Measurements from ENCODE around the gene FHAD1. TPM values are rescaled to one million over a fixed set of nuclear protein-coding genes. Genes with fewer than 3 reads are reported as not detected.
A peak's percentile ranks its signal among the peaks of the same experiment; 100 is the strongest.

The FHAD1 gene
- total and polyA plus RNA-seq, 11 donors = 0.06 to 1.1 (median 0.12) TPM; not detected in 4

GRCh38 chr1:15207031-15207828, 39.8 kb upstream of the FHAD1 start:
- Histone ChIP-seq H3K36me3 (no peaks in the 10 kb centered on the region), H3K27me3 (no peaks in the 10 kb centered on the region), H3K9me3 (no peaks in the 10 kb centered on the region), H3K4me1 (peaks cover 0 to 18% (median 2%) of the 10 kb centered on the region in 12 donors), H3K27ac (peak overlapping the region in 1 of 12 donors; percentile 30), H3K4me3 (no peak overlapping the region)
- 66 to 79% (median 69%) methylated on average over 25 of the region's 25 CpGs for WGBS, 4 donors
- intact Hi-C loops (cut with DNase I) = no loop called here
- no peak for DNase-seq
- no peak for TF ChIP-seq POLR2A (IDR thresholded peaks at IDR 0.05)
- ATAC-seq = peak in 1 of 4 donors; percentile 18

GRCh38 chr1:15207829-15208429, 39.1 kb upstream of the FHAD1 start:
- H3K4me3 ChIP-seq = no peak overlapping the region
- whole genome bisulfite sequencing, 4 donors = 75 to 78% (median 77%) methylated on average over 6 of the region's 6 CpGs
- TF ChIP-seq CTCF (IDR thresholded peaks at IDR 0.05) = no peak
- no peaks in the 10 kb centered on the region for H3K9me3 ChIP-seq
- peaks cover 0 to 25% (median 8%) of the 10 kb centered on the region in 12 donors for H3K4me1 ChIP-seq
- H3K36me3 ChIP-seq = no peaks in the 10 kb centered on the region
- DNase-seq = no peak
- H3K27ac ChIP-seq = no peak overlapping the region
- no peaks in the 10 kb centered on the region for H3K27me3 ChIP-seq
- peak in 1 of 4 donors; percentile 23 for ATAC-seq
- intact Hi-C loops (cut with DNase I) = no loop called here

- TF ChIP-seq CTCF (IDR thresholded peaks at IDR 0.05) = no peak
- no peak for TF ChIP-seq POLR2A (IDR thresholded peaks at IDR 0.05)
- H3K4me1 ChIP-seq = peaks cover 0 to 45% (median 11%) of the 10 kb centered on the region in 12 donors
- peak overlapping the region in 5 of 12 donors; percentile 30 to 54 (median 39) for H3K27ac ChIP-seq
- no peaks in the 10 kb centered on the region for H3K36me3 ChIP-seq
- DNase-seq (peak in 1 of 5 donors; percentile 43), ATAC-seq (peak in 2 of 4 donors; percentile 21 to 48)
- H3K4me3 ChIP-seq = no peak overlapping the region
- intact Hi-C loops (cut with DNase I) = loop anchor here in 1 of 10 donors (5.0 kb wide), 1 partner anchor 54 kb away; no protein-coding TSS in a partner anchor
- H3K9me3 ChIP-seq = no peaks in the 10 kb centered on the region
- H3K27me3 ChIP-seq = no peaks in the 10 kb centered on the region
- 79 to 86% (median 84%) methylated on average over 7 of the region's 7 CpGs for WGBS, 4 donors
Measured at GRCh38 chr1:15210651-15211375, 36.2 kb upstream of the FHAD1 start.

DNA sequence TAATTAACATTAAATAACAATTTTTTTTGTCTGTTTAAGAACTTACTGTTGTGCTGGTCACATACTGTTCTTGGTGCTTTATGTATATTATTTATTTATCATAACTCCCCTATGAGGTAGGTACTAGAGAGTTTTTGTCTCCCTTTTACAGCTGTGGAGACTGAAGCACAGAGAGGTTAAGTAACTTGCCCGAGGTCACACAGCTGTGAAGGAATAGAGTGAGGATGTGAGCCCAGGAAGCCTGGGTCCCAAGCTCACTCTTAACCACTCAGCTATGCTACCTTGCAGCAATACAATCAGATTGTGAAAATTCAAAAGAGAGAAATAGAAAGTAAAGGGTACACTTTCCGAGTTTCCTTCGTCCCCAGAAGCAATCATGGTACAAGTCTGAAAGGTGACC, 35.6 kb upstream of the FHAD1 start:
- H3K9me3 ChIP-seq = no peaks in the 10 kb centered on the region
- DNase-seq (no peak), ATAC-seq (no peak)
- intact Hi-C loops (cut with DNase I) = loop anchor here in 1 of 10 donors (5.0 kb wide), 1 partner anchor 54 kb away; no protein-coding TSS in a partner anchor
- H3K27me3 ChIP-seq = no peaks in the 10 kb centered on the region
- 95 to 99% (median 96%) methylated on average over 3 of the region's 3 CpGs for WGBS, 4 donors
- no peaks in the 10 kb centered on the region for H3K36me3 ChIP-seq
- TF ChIP-seq CTCF (IDR thresholded peaks at IDR 0.05) (no peak), POLR2A (IDR thresholded peaks at IDR 0.05) (no peak)
- peak overlapping the region in 5 of 12 donors; percentile 2 to 41 (median 30) for H3K27ac ChIP-seq
- peaks cover 0 to 45% (median 11%) of the 10 kb centered on the region in 12 donors for H3K4me1 ChIP-seq
- no peak overlapping the region for H3K4me3 ChIP-seq
